Islet of Langerhans (tissue), 1 donor: ENCODE results near the gene LYRM4.

ENCODE experiments used
- FAIRE-seq: peaks from one replicate; lab custom pipeline; 2011; peaks lifted over from hg19 to GRCh38; lab: Jason Lieb, UNC

LYRM4 gene

GRCh38 chr6:5241252-5241651 is 19.5 kb downstream of the LYRM4 start:
- FAIRE-seq: no peak

- no peak for FAIRE-seq
Measured at GRCh38 chr6:5238336-5238735, 22.4 kb downstream of the LYRM4 start.

DNA sequence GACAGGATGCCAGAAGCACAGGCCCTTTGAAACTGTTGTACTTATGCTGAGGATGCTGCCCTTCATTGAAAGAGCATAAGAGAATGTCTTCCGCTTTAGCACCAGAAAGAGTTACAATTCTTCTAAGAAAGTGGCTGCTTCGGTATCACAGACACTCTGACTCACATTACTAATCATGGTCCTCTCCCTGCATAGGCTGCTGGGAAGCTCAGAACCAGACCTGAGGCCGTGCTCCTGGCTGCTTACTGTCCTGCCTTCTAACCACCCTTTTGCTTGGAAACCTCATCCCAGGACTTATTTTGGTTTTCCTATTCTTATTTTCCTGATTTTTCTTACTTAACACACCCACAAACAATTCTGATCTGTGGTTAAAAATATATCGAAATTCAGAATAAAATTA is 22.9 kb downstream of the LYRM4 start:
- FAIRE-seq: no peak

DNA sequence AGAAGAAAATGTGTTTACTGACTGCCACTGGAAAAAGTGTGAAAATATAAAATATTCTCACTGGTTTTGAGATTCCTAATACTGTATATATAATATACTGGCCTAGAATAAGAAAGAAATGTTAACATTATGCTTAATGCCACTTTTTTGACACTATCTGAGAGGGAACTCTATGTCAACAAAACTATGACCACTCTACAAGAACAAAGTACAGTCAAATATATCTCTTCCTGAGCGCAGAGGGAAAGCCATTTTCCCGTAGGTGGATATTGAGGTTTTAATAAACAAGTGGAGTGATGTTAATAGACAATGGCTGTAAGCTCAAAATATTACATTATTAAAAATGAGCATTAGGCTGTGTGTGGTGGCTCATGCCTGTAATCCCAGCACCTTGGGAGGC is 24.9 kb downstream of the LYRM4 start:
- FAIRE-seq: no peak

GRCh38 chr6:5234874-5235273 is 25.9 kb downstream of the LYRM4 start:
- no peak for FAIRE-seq

- no peak for FAIRE-seq
Measured at GRCh38 chr6:5231289-5231688, 29.5 kb downstream of the LYRM4 start.

DNA sequence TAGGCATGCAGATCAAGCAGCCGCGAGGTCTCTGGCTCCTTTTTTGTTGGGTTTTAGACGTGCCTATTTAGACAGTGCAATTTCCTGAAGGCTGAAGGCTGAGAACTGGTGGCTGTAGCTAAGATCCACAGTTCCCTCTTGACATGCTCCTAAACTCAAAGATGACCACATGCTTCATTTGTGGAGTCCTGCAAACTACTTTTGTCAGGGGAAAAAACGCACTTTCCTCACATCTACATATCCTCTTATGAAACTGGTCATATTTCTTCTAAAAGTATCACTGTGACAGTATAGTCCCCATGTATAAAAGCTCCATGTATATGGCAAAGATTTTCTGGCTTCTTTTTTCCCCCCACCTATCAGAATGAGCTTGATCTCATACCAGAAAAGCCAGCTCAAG is 30.7 kb downstream of the LYRM4 start:
- no peak for FAIRE-seq

GRCh38 chr6:5229356-5229755 is 31.4 kb downstream of the LYRM4 start:
- no peak for FAIRE-seq

- FAIRE-seq: no peak
Measured at GRCh38 chr6:5223309-5223708, 37.4 kb downstream of the LYRM4 start.

- FAIRE-seq: no peak
Measured at GRCh38 chr6:5220443-5220842, 40.3 kb downstream of the LYRM4 start.

- no peak for FAIRE-seq
Measured at GRCh38 chr6:5219011-5219691, 41.6 kb downstream of the LYRM4 start.

DNA sequence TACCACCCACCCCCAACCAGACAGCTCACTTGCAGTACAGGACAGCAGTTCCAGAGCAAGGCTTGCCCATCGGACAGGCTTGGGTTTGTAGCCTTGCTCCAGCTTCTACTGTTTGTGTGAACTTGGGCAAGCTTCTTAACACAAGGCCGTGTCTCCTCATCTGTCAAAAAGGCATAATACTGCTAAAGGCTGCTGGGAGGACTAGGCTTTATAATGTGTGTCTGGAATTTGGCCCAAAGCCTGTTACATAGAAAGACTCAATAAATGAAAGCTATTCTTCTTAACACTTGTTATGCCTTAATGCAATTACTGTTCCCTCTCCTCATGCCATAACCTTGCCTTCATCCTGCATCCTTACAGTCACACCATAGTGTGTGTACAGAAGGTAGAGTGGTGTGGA is 43.4 kb downstream of the LYRM4 start:
- FAIRE-seq: no peak

DNA sequence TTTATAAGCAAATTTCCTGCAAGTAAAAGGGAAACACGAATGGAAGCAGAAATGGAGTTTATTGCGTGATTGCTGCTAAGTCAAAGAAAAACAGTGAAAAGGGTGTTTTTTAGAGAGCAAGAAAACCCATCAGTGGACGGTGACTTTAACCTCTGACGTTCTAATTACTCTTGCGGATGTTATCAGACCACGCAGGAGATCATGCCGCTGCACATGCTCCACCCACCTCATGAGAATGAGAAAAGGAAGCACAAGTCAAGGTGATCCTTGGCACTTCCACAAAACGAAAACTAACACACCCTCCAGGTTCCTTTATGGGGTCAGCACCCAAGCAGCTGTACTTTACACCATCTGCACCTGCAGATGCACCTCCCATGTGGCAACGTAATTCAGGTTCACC is 45.0 kb downstream of the LYRM4 start:
- no peak for FAIRE-seq

DNA sequence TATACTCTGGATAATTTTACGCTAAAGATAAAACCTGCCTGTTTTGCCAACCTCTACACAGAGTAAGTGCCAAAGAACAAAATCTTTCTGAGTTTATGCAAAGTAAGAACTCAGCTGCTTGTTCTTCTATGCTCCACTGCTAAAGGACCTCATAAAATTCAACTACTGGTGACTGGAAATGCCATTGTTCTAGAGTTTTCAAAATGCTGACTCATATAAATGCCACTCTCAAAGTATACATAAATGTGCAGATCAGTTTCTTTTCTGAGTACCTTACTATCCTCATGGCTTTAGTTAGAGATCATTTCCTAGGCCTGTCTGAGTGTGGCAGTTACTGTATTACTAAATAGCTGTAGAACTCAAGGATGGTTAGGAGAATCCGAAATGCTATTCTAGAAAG is 45.6 kb downstream of the LYRM4 start:
- FAIRE-seq: no peak

DNA sequence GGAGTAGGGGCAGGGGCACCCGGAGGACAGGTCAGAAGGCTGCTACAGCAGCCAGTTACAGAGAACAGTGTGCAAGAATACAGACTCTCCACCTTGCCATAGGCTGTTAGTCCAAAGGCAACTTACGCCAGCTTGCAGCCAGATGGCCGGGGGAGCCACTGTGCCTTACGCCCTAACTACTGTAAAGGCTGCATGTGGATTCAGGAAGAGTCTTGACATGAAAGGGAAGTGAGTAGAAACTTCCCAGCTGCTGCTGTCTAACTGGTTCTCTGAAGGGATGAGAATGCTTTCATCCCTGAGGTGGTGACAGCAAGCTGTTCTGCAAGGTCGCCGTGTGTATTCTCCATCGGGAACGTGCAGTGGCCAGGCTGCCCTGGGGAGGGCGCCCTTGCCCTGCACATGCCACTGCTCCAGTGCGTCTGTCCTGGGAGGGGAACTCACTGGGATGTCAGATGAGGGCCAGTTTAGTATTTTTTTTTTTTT is 46.1 kb downstream of the LYRM4 start:
- no peak for FAIRE-seq

DNA sequence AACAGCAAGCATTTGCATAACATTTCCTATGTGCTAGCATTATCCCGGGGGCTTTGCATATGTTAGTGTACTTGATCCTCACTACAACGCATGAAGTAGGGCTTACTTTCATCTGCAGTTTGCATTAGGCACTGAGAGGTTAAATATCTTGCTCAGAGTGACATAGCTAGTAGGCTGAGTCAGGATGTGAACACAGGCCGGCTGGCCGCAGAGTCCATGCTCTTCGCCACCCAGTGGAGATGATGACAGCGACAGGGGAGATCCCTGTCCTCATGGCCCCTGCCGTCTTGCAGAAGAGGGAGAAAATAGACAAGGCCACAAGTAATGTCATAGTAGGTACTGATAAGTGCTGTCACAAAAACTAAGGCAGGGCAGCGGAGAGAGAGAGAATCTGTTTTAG is 46.9 kb downstream of the LYRM4 start:
- FAIRE-seq: no peak

DNA sequence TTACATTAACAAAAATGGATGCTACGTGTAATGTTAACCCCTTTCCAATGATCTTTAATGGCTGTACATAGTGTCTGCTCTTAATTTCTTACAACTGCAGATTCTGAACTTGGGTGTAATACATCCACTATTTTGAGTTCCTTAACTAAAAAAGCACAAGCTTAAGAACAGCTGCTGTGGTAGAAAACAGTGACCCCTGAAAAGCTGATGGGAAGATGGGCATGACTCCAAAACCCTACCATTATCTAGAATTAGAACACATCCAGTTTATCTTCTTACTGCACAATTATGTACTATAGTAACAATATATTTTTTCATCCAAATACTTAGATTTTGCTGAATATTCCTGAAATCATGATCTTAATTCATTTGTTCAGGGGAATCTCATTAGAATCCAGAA is 49.3 kb downstream of the LYRM4 start:
- FAIRE-seq: no peak

GRCh38 chr6:5208471-5208971 is 52.2 kb downstream of the LYRM4 start:
- no peak for FAIRE-seq

GRCh38 chr6:5208057-5208456 is 52.7 kb downstream of the LYRM4 start:
- FAIRE-seq: no peak

GRCh38 chr6:5206920-5207561 is 53.7 kb downstream of the LYRM4 start:
- no peak for FAIRE-seq

GRCh38 chr6:5205877-5206850 is 54.6 kb downstream of the LYRM4 start:
- FAIRE-seq: peak; percentile 5

- FAIRE-seq: no peak
Measured at GRCh38 chr6:5205035-5205507, 55.7 kb downstream of the LYRM4 start.

DNA sequence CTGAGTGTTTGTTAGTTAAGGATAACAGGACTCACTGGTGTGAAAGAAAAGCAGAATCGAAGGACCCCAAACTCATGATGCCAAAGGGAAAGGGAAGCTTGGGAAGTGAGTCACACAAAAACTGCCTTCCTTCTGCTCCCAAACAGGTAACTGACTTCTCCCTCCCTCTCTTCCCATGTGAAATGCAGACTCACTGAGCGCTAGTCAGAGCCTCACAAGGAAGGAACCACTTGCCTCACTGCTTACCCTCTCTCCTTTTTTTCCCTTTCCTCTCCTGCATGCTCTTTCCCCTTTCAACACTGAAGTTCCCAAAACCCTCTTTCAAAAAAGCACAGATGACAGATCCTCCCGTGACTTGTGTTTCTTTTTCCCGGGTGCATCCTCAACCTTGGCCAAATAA is 56.4 kb downstream of the LYRM4 start:
- no peak for FAIRE-seq
